Activated T-helper 1 cell treated with anti-CD3 and anti-CD28 coated beads, Interleukin-2, amount 50 U/mL, for 16 hours (primary cell): ENCODE measurements around the gene OR2S2.

Experiments
- DNase-seq, 2 donors: peaks; one replicate each; pipeline ENCODE4 v3.0.0-alpha.2; 2020; ENCODE audit warnings: low read depth in 1 of 2, low spot score in 1 of 2

The OR2S2 gene

GRCh38 chr9:35962126-35962906, 4.4 kb upstream of the OR2S2 start:
- DNase-seq, result no peak

- no peak for DNase-seq
Observed at GRCh38 chr9:35960039-35960655, 2.2 kb upstream of the OR2S2 start.

- no peak for DNase-seq
Observed at GRCh38 chr9:35956651-35957050, 1.3 kb downstream of the OR2S2 start.

GRCh38 chr9:35954942-35955546, 2.9 kb downstream of the OR2S2 start:
- DNase-seq, result no peak

- no peak for DNase-seq
Observed at GRCh38 chr9:35952526-35953191, 5.3 kb downstream of the OR2S2 start.

GRCh38 chr9:35951736-35952135, 6.2 kb downstream of the OR2S2 start:
- DNase-seq, result no peak

DNA sequence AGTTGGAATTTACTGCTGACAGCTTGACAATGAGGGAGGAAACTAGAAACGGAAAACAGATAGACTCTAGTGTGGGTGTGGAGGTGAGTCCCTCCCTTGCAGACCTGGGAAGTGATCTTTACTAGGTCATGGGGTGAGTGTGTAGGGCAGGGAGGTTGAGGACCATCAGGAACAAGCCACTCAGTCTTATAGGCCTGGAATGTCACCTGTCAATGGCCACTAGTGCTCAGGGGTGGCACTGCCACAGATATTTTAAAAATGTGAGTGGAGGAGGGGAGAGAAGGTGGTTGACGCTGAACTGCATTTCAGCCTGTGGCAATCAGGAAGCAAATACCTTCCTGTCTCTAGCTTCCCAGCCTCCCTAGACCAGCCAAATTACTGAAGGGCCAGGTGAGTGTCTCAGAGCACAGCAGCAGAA, 9.0 kb downstream of the OR2S2 start:
- DNase-seq, result no peak

DNA sequence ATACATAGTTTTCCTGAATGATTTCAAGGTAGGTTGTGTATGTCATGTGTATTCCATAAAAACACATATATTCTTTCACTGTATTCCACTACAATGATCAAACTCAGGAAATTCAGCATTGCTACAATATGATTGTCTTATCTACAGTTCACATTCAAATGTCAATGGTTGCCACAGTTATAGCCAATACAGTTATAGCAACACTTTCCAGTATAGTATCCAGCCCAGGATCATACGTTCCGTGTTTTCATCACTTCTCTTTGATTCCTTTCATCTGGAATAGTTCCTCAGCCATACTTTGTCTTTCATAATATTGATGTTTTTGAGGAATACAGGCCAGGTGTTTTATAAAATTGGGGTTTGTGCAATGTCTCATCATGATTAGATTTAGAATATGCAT, 9.5 kb downstream of the OR2S2 start:
- no peak for DNase-seq

DNA sequence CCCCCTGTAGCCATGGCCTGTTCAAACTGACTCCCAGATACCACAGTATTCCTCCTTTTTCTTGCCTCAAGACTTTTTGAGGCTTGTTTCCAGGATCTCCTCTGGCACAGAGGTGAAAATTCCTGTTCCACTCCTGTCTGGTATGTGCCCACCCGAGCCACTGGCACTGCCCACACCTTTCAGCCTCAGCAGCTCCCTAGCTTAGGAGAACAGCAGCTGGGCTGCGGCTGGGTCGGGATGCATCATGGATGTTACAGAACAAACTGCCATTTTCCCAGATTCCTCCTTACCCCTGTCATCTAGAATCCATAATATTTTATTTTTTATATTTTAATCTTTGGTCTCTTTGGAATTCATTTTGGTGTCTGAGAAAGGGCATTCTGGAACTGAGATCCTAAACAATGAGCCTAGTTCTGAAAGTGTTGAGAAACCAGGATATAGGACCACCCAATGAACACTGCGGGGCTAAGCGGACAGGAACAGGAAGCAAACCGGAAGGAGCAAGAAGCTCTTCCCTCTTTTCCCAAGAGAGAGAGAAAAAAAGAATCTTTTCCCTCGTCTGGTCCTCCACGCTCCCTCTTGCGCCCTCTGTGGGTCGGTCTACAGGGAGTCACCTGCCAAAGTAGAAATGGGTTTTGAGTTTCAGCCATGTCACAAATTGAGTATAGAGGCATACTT, 12.5 kb downstream of the OR2S2 start:
- peak; percentile 27 to 45 for DNase-seq

DNA sequence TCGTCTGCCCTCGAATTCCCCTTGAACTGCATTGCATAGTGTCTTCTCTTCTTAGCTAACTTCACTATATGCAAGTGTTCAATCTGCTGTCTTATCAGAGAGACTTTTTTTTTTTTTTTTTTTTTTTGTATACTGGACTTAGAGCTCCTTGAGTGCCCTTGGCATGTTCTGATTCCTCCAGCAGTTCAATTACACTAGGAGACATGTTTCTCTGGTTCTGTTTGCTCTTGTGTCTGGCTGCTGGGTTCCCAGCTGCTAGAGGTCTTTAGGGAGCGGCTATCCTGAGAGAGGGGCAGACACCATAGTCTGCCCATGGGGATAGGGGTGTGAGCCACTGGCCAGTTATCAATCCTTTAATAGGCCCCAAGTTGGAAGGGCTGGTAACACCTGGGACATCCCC, 13.1 kb downstream of the OR2S2 start:
- no peak for DNase-seq

- no peak for DNase-seq
Observed at GRCh38 chr9:35944173-35944572, 13.8 kb downstream of the OR2S2 start.

- DNase-seq, result no peak
Observed at GRCh38 chr9:35942286-35942685, 15.7 kb downstream of the OR2S2 start.

GRCh38 chr9:35940458-35941407, 17.2 kb downstream of the OR2S2 start:
- no peak for DNase-seq

DNA sequence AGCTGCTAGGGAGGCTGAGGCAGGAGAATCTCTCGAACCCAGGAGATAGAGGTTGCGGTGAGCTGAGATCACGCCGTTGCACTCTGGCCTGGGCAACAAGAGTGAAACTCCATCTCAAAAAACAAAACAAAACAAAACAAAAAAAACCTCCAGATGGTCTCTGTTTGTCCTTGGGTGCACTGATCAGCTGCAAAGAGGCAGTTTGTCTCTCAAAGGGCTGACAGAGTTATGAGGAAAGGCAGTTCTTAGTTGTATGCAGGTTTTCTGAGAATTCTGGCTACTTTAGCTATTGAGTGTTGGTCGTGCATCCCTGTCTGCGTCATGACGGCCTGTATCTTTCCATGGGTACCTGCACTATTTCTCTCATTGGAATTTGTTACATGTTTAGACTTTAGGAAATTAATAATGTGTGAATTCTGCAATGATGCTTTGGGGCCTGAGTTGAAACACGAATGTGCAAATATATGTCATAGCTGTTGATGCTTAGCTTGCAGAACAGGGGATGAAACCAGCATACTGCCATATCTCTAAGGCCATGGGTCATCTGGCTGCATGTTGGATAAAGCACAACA, 18.2 kb downstream of the OR2S2 start:
- no peak for DNase-seq

- DNase-seq, result no peak
Observed at GRCh38 chr9:35938474-35939356, 19.2 kb downstream of the OR2S2 start.

- no peak for DNase-seq
Observed at GRCh38 chr9:35937227-35937626, 20.7 kb downstream of the OR2S2 start.

DNA sequence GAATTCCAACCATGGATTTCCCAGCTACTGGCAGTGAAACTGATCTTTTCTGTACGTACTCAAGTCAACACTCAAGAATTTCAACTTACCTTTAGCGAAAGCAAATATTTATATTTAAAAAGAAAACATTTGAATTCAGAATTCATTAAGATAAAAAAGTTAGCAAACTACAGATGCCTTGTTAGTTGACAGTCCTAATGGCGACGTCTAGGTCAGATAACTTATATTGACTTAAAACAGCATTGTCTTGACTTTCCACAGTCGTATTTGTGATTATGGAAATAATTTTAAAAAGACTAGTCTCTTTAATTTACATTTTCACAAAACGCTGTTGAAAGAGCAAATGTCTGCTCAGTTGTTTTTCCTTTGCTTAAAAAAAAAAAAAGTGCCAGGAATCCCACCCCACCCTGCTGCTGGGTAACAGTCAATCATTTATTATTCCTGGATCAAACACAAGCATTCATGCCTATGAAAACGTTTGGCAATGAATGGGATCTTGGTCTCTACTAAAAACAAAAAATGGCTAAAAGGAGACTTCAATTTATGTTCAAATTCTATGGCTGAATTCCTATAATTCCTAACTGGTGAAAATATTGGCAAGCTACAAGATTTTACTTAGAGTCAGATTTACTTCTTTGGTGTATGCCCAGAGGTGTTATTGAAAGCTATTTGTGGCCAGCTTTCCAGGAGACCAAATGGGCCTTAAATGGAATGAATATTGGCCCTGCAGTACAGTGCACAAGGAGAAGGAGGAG, 22.0 kb downstream of the OR2S2 start:
- no peak for DNase-seq

DNA sequence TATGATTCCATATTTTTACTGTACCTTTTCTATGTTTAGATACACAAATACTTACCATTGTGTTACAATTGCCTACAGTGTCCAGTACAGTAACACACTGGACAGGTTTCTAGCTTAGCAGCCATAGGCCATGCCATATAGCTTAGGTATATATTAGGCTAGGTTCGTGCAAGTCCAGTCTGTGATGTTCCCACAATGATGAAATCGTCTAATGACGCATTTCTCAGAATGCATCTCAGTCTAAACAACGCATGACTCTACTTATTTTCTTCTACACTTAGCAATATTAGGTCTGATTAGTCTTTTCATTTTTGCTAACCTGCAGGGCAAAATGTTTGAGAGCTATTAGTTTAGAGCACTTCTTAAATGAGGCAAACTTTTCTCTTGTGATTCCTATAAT, 22.7 kb downstream of the OR2S2 start:
- DNase-seq, result no peak
